ENCODE measurements around the gene UGT1A9.

- TF ChIP-seq, protein P1, sequence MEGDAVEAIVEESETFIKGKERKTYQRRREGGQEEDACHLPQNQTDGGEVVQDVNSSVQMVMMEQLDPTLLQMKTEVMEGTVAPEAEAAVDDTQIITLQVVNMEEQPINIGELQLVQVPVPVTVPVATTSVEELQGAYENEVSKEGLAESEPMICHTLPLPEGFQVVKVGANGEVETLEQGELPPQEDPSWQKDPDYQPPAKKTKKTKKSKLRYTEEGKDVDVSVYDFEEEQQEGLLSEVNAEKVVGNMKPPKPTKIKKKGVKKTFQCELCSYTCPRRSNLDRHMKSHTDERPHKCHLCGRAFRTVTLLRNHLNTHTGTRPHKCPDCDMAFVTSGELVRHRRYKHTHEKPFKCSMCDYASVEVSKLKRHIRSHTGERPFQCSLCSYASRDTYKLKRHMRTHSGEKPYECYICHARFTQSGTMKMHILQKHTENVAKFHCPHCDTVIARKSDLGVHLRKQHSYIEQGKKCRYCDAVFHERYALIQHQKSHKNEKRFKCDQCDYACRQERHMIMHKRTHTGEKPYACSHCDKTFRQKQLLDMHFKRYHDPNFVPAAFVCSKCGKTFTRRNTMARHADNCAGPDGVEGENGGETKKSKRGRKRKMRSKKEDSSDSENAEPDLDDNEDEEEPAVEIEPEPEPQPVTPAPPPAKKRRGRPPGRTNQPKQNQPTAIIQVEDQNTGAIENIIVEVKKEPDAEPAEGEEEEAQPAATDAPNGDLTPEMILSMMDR (IDR thresholded peaks at IDR 0.05): no peak
- TF ChIP-seq EP300 (IDR thresholded peaks at IDR 0.05) (no peak), POLR2AphosphoS5 (IDR thresholded peaks at IDR 0.05) (no peak)
These were observed 2.6 kb downstream of the UGT1A9 start for GRCh38 chr2:233674314-233674713.
